D341Med (cell line): ENCODE data around the gene TMEM40.
A peak's percentile ranks its signal among the peaks of the same experiment; 100 is the strongest.
"Not testable (repeated sequence)": the region's sequence is repeated elsewhere in the genome, so short reads cannot be mapped to it uniquely, and the experiment has no call there.

ENCODE experiments used
- DNase-seq: peaks from one replicate; pipeline ENCODE4 v3.0.0; 2012; ENCODE audit warnings: low spot score

TMEM40 gene

GRCh38 chr3:12751571-12751970 is 7.5 kb downstream of the TMEM40 start:
- DNase-seq, result no peak

DNA sequence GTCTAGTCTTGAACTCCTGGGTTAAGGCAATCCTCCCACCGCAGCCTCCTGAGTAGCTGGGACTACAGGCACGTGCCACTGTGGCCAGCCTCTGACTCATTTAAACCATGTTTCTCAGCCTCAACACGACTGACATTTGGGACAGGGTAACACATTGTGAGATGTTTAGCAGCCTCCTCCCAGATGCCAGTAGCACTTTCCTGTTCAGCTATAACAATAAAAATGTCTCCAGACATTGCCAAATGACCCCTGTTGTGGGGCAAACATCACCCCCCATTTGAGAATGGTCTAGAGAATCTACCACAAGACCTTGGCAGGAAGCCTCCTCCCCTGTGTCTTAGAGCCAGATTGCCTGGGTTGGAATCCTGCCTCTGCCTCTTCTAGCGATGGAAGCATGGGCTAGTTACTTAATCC is 8.4 kb downstream of the TMEM40 start:
- peak; percentile 4 for DNase-seq

DNA sequence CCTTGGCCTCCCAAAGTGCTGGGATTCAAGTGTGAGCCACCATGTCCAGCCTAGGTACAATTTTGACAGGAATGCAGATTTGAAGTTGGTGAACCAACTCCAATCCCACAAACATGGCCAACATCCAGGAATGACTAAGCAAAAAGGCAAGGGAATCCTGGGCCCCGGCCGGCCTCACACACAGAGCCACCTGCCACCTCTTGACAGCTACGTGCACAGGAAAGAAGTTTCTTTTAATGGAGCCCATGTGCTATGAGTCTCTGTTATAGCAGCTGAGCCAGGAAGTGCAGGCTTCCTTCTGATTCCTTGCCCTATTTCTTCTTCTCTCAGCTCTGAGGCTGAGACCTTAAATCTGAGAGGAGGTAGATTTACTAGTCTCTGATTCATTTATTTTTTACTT is 8.8 kb downstream of the TMEM40 start:
- no peak for DNase-seq

DNA sequence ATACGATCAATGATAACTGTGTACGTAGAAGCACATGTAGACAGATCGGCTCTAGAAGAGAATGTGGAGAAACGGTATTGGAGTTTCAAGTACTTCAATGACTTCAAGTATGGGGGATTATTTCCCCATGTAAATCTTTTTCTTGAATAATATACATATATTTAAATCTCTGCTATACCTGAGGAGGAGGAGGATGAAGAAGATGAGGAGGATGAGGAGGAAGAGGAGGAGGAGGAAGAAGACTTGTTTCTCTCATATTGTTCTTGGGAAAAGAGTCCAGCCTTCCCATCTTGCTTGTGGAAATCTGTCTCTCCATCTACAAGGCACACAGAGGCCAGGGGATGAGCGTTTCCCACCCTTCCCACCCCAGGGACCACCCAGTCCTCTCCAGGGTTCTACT is 10.6 kb downstream of the TMEM40 start:
- DNase-seq, result no peak

DNA sequence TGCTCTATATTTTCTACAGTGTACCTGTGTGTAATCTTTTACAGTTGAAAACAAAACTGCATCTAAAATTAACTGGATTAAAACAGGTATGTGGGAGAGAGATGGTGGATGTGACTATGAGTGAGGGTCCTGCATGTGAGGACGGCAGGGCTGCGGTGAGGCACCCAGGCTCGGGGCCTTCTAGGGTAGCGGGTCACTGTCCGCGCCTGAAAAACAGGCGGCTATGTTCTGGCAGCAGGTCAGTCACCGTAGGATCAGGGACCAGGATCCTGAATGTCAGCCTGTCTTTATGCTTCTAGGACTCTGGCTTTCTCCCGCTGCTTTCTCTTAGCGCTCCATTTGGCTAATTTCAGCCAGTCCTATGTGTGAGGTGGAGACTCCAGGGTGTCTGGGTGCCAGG is 12.6 kb downstream of the TMEM40 start:
- peak; percentile 14 for DNase-seq

- DNase-seq, result no peak
Observed at GRCh38 chr3:12744326-12744725, 14.7 kb downstream of the TMEM40 start.

DNA sequence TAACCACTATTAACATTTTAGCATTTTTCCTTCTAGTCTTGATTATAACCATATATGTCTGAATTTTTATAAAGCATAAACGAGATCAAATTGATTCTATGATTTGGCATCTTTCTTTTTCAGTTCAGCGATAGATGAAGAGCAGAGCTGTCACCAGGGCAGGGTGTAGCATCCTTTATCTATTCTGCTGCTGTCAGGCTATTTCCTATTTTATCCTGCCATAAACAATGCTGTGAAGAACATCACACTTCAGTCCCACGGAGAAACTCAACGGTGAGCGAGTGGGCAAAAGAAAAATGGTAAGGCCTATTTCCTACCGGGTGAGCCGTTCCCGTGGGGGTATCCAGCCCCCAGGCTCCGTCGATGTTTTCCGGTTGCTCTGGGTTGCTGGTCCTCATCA is 15.5 kb downstream of the TMEM40 start:
- DNase-seq, result no peak

DNA sequence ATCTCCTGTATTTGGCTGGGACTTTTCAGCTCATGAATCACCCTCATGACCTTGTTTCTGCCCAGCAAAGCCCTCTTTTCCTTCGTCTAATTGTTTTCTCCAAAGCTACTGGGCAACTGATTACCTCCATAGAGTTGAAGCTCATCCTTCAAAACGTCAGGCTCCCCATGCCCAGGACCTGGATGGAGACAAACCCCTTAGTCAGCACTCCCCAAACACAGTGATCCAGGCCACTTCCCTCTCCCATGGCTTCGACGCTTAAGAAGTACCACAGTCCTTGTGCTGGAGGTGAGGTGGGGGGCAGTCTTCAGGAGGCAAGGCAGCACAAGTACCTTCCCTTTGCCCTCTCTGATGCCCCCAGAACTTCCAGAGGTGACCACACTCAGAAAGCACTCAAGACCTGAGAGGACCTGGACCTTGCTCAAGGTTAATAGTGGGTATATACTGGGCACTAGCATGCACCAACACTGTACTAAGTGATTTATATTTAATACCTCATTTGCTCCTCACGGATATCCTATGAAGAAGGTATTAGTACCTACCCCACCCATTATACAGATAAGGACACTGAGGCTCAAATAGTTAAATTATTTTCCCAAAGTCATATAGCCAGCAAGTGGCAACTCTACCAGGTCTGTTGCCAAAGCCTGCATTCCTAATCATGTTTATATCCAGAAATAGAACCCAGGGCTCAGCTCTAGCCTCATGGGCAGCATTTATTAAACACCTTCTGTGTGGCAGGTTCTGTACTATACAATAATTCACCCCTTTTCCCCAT is 16.5 kb downstream of the TMEM40 start:
- no peak for DNase-seq

DNA sequence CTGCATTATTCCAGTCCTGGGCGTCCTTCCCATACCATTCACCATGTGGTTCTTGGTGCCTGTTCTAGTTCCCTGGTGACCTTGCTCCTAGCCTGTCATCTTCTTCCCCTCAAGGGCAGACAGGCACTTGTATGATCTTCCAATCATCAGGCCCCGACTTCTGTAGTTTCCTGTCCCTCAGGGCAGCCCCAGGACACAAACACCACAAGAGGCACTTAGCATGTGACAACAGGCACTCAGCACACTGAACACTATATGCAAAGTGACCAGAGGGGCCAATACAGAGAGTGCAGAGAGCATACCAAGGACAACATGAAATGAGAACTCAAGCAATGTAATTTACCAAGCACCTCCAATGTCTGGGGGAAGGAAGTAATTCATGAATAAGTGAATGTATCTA is 17.9 kb downstream of the TMEM40 start:
- no peak for DNase-seq

DNA sequence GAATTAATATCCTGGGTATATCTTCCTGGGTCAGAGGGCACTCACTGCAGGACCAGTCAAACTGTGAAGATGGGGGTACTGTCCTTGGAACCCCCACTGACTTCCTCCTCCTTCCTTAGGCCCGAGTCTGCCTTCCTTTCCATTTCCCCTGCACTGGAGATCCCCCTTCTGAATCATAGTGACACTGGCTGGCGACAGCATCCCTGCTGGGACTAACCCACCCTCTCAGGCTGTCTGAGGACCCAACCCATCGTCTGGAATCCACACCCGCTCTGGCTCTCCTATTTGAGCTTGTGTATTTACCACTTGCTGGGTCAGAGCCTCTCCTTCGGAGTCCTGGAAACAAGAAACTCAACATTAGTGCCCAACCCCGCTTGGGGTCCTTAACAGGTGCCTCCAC is 21.2 kb downstream of the TMEM40 start:
- DNase-seq, result no peak

- DNase-seq, result no peak
Observed at GRCh38 chr3:12737319-12737718, 21.7 kb downstream of the TMEM40 start.

DNA sequence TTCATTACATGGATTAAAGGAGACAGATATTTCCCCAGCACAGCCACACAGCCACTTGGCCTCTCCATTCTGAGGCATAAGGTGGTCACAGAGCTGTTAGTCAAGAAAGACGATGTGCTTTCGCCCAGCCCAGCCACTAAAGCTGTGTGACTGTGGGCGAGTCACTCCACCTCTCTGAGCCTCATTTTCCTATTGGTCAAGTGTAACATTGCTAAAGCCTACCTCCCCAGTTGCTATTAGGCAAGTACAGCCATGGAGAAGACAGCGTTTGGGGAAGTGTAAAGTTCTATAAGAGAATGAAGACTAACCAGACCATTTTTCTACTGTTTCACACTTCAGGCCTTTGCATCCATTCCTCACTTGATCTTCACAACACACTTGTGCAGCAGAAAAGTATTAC is 24.1 kb downstream of the TMEM40 start:
- DNase-seq, result no peak

GRCh38 chr3:12733566-12733965 is 25.5 kb downstream of the TMEM40 start:
- no peak for DNase-seq

DNA sequence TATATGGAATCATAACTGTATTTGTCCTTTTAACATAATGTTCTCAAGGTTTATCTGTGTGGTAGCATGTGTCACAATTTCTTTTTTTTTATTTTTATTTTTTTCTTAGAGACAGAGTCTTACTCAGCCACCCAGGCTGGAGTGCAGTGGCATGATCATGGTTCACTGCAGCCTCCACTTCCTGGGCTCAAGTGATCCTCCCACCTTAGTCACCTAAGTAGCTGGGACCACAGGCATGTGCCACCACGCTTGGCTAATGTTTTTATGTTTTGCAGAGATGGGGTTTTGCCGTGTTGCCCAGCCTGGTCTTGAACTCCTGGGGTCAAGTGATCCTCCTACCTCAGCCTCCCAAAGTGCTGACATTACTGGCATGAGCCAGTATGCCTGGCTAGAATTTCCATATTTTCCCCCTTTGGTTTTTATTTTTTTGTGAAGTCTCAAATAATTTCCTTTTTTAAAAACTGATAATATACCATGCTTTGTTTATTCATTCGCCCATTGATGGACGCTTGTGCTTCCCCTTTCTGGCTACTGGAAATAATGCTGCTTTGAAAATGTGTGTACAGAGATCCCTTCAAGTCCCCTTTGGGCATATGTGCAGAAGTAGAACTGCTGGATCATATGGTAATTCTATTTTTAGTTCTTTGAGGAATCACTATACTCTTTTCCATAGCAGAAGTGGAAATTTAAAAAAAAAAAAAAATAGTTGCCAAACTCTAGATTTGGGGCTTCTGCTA is 28.4 kb downstream of the TMEM40 start:
- no peak for DNase-seq

DNA sequence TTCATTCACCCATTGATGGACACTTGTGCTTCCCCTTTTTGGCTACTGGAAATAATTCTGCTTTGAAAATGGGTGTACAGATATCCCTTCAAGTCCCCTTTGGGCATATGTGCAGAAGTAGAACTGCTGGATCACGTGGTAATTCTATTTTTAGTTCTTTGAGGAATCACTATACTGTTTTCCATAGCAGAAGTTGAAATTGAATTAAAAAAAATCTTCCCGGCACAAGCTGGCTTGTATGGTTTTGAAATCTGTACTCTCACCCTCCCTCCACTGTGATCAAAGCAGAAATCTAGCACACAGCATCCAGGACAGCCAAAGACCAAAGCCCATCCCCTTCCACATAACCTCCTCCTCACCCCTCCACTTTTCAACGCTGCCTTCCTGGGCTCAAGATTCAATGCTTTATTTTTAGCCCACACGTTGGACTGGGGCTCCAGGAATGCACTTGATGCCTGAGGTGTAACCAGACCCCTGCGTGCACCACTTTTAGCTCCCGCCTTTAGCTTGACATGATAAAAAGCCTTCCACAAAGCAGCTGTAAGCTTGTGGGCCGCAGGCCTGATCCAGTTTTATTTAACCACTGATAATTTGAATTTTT is 29.9 kb downstream of the TMEM40 start:
- DNase-seq, result no peak

DNA sequence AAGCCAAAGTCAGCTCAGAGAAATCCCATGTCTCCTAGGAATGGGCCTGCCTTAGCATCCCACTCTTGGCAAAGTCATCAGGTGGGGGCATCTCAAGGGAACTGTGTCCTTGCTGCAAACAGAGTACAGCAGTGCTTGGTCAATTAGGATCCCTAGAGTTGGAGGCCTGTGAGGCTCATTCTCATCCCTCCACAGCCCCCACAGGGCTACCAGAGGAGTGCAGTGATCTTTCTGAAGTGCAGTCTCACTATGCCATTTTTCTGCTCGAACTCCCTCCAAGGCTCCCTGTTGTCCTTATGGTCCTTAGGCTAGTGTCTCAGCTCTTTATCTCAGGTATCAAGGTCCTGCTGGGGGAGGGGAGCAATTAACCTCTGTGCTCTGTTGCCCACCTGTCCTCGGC is 31.1 kb downstream of the TMEM40 start:
- no peak for DNase-seq

DNA sequence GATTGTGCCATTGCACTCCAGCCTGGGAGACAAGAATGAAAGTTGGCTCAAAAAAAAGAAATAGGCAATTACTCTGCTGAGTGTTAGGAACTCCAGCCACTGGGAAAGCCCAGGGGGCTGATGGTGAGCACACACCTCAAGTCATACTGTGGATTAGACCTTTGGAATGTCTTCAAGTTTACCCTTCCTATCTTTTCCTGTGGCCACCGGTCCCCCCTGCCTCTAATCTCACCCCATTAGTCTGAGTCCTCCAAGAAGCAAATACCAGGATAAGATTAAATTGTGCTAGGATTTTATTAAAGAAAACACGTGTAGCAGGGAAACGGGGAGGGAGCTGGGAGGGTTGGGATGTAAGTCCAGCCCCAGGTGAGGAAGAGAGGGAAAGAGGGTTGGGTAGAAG is 31.6 kb downstream of the TMEM40 start:
- no peak for DNase-seq

DNA sequence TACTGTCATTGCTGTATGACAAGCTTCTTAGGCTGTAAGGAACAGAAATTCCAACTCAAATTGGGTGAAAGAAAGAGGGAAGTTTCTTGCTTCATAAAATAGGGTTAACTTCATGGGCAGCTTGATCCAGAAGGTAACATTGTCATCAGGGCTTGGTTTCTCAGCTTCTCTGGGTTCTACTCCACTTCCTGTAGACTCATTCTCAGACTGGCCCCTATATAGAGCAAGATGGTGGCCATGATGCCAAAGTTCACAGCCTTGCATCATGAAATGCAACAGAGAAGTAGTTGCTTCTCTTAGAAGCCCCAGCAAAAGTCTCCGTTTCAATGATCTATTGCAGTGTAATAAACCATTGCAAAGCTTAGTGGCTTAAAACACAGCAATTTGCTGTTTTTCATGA is 33.6 kb downstream of the TMEM40 start:
- DNase-seq, result no peak

DNA sequence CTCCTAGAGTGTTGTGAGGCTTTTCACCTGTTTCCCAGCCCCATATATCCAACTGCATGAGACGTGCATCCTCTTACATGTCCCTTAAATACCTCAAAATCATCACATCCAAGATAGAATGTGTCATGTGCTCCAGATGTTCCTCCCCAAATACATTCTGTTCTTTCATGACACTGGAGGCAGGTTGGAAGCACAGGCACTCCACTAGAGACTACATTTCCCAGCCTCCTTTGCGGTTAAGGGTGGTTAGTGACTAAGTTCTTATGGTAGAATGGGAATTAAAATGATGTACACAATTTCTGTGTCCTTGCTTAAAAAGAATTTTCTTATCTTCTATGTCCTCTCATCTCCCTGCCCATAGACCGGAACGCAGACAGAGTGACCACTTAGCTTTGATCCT is 34.3 kb downstream of the TMEM40 start:
- no peak for DNase-seq

DNA sequence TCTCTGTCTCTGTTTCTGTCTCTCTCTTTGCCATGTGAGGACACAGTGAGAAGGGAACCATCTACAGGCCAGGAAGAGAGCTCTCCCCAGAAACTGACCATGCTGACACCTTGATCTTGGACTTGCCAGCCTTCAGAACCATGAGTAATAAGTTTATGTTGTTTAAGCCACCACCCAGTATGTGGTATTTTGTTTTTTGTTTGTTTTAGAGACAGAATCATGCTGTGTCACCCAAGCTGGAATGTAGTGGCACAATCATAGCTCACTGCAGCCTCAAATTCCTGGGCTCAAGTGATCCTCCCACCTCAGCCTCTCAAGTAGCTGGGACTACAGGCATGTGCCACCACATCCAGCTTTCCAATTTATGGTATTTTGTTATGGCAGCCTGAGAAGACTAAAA is 35.7 kb downstream of the TMEM40 start:
- not testable (repeated sequence) for DNase-seq

DNA sequence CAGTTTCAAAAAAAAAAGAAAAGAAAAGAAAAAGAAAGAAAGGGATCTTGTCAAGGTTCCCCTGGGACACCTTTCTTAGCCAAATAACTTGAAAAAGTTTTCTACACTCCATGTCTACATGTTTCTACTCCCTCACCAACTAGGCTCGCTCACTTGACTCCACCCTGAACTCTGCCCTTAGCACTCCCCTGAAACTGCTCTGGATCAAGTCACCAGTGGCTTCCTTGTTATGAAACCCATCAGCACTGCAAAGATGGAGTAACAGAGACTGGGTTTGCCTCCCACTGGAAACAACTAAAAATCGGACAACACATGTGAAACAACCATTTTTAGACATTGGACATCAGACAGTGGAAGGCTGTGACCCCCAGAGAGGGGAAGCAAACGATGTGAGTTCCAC is 36.8 kb downstream of the TMEM40 start:
- no peak for DNase-seq

DNA sequence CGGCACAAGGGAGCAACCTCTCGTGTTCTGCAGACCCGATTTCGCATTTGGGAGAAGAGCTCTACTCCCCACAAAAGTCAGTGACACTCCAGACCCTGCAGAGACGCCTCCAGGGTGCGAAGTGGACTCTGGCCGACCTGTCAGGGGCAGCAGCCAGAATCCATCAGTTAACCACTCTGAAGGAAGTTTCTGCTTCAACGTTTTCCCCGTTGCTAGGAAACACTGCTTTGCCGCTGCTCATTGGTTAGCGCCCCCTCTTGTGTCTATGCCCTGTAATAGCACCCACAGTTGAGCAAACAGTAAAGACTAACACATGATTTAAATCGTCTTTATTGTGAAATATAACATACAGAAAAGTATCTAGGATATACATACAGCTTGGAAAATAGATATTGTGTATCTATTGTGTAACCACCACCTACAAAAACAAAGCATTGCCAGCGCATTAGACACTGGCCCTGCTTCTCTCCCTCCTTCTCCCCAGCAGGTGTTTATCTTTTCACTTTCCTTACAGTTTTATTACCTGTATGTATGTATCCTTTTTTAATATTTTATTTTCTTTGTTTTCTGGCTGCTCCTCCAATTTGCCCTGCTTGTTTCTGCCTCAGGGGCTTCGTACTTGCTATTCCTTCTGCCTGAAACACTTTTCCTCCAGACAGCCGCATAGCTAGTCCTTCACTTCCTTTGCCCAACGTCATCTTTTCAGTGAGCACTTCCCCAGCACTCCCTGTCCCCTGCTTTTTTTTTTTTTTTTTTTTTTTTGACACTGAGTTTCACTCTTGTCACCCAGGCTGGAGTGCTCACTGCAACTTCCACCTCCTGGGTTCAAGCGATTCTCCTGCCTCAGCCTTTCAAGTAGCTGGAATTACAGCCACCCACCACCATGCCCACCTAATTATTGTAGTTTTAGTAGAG is 38.8 kb downstream of the TMEM40 start:
- DNase-seq, result peak; percentile 84
